HEK293T (cell line): ENCODE measurements around the gene GYG2.
"Not testable (repeated sequence)": the region's sequence is repeated elsewhere in the genome, so short reads cannot be mapped to it uniquely, and the experiment has no call there.

Experiments used
- CTCF ChIA-PET: fragments of 350-600 bp; formaldehyde crosslinking; extraction: SDS; loops from one replicate; lab custom pipeline; 2021; ENCODE audit warnings: antibody characterized with exemption, inconsistent platforms; lab: Yijun Ruan, JAX
- POLR2A ChIA-PET: fragments of 350-600 bp; formaldehyde crosslinking; extraction: SDS; loops from one replicate; lab custom pipeline; 2020; ENCODE audit warnings: antibody characterized with exemption, inconsistent platforms; lab: Yijun Ruan, JAX
- DNase-seq: peaks from one replicate; pipeline ENCODE4 v3.0.0; 2012; ENCODE audit warnings: mixed read lengths; ENCODE audit errors: extremely low spot score
- ARNT ChIP-seq: fragments of 450-650 bp; IDR thresholded peaks from 2 replicates; pipeline ENCODE4 v1.6.1; 2017; ENCODE audit warnings: mild to moderate bottlenecking
- BHLHE40 ChIP-seq: fragments of 450-650 bp; IDR thresholded peaks from 2 replicates; pipeline ENCODE4 v1.6.1; 2016; ENCODE audit warnings: mild to moderate bottlenecking, moderate library complexity, borderline replicate concordance
- CTBP1 ChIP-seq: fragments of 450-650 bp; IDR thresholded peaks from 2 replicates; pipeline ENCODE4 v1.6.1; 2016; ENCODE audit warnings: borderline replicate concordance
- ELF4 ChIP-seq: fragments of 450-650 bp; IDR thresholded peaks from 2 replicates; pipeline ENCODE4 v1.6.1; 2017; ENCODE audit warnings: antibody characterized with exemption
- FOXA1 ChIP-seq: fragments of 450-650 bp; IDR thresholded peaks from 2 replicates; pipeline ENCODE4 v1.6.1; 2016; ENCODE audit warnings: mild to moderate bottlenecking
- FOXK2 ChIP-seq: fragments of 450-650 bp; IDR thresholded peaks from 2 replicates; pipeline ENCODE4 v1.6.1; 2016; ENCODE audit warnings: mild to moderate bottlenecking
- FOXM1 ChIP-seq: fragments of 450-650 bp; IDR thresholded peaks from 2 replicates; pipeline ENCODE4 v1.6.1; 2017; ENCODE audit warnings: mild to moderate bottlenecking, borderline replicate concordance
- HDGF ChIP-seq: fragments of 450-650 bp; IDR thresholded peaks from 2 replicates; pipeline ENCODE4 v1.6.1; 2017; ENCODE audit warnings: antibody characterized with exemption, borderline replicate concordance
- L3MBTL2 ChIP-seq: fragments of 450-650 bp; conservative IDR thresholded peaks from 2 replicates; pipeline ENCODE4 v1.6.1; 2016; ENCODE audit warnings: mild to moderate bottlenecking
- LEF1 ChIP-seq: fragments of 450-650 bp; IDR thresholded peaks from 2 replicates; pipeline ENCODE4 v1.6.1; 2017; ENCODE audit warnings: mild to moderate bottlenecking, borderline replicate concordance
- NFRKB ChIP-seq: fragments of 450-650 bp; IDR thresholded peaks from 2 replicates; pipeline ENCODE4 v1.6.1; 2016; ENCODE audit warnings: mild to moderate bottlenecking, moderate library complexity
- SP1 ChIP-seq: fragments of 450-650 bp; IDR thresholded peaks from 2 replicates; pipeline ENCODE4 v1.6.1; 2017
- SUZ12 ChIP-seq: fragments of 450-650 bp; IDR thresholded peaks from 2 replicates; pipeline ENCODE4 v1.6.1; 2016; ENCODE audit warnings: mild to moderate bottlenecking
- TARDBP ChIP-seq: fragments of 450-650 bp; IDR thresholded peaks from 2 replicates; pipeline ENCODE4 v1.6.1; 2016
- ZNF384 ChIP-seq: fragments of 450-650 bp; IDR thresholded peaks from 2 replicates; pipeline ENCODE4 v1.6.1; 2016
- TF ChIP-seq, protein P1 (sequence below): fragments of 450-650 bp; IDR thresholded peaks from 2 replicates; pipeline ENCODE4 v1.6.1; 2016

GYG2 gene

GRCh38 chrX:2910109-2910508 is 81.4 kb downstream of the GYG2 start:
- TF ChIP-seq FOXM1 (no peak), NFRKB (no peak), ZNF384 (no peak), FOXK2 (no peak), FOXA1 (no peak)
- TF ChIP-seq, protein P1, sequence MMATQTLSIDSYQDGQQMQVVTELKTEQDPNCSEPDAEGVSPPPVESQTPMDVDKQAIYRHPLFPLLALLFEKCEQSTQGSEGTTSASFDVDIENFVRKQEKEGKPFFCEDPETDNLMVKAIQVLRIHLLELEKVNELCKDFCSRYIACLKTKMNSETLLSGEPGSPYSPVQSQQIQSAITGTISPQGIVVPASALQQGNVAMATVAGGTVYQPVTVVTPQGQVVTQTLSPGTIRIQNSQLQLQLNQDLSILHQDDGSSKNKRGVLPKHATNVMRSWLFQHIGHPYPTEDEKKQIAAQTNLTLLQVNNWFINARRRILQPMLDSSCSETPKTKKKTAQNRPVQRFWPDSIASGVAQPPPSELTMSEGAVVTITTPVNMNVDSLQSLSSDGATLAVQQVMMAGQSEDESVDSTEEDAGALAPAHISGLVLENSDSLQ: no peak
- DNase-seq: no peak
- CTCF ChIA-PET: no interaction called here
- POLR2A ChIA-PET: no interaction called here

DNA sequence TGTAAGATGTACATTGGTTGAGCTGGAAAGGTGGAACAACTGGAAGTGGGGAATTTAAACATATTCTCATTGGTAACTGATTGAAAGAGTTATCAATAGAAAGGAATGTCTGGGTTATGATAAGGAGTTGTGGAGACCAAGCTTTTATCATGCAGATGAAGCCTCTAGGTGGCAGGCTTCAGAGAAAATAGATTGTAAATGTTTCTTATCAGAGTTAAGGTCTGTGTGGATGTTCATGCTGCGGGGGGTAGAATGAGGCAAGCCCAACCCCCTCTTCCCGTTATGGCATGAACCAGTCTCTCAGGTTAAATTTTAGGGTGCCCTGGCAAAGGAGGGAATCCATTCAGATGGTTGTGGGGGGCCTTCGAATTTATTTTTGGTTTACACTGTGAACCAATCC is 84.4 kb downstream of the GYG2 start:
- POLR2A ChIA-PET: interaction anchor here (0.5 kb wide), 1 partner anchor 162 kb away, joined by 3 read pairs; no protein-coding TSS in a partner anchor
- TF ChIP-seq, protein P1: no peak
- TF ChIP-seq NFRKB (no peak), BHLHE40 (no peak), FOXA1 (no peak), LEF1 (no peak), FOXM1 (no peak)
- no peak for DNase-seq
- CTCF ChIA-PET: interaction anchor here (0.7 kb wide), 1 partner anchor 8 kb away, joined by 3 read pairs; no protein-coding TSS in a partner anchor

GRCh38 chrX:2917767-2918166 is 89.0 kb downstream of the GYG2 start:
- DNase-seq: no peak
- POLR2A ChIA-PET: no interaction called here
- TF ChIP-seq NFRKB (no peak), L3MBTL2 (no peak)
- TF ChIP-seq, protein P1: no peak
- CTCF ChIA-PET: no interaction called here

DNA sequence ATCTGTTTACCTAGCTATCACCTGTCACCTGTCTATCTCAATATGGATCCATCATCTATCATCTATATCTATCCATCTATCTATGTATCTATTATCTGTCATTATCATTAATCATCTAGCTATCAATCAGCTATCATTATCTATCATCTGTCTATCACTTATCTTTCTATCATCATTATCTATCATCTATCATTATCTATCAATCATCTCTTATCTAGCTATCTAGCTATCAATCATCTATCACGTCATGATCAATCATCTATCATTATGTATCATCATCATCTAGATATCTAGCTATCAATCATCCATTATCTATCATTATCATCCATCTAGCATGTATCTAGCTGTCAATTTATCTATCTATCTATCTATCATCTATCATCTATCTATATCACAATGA is 92.5 kb downstream of the GYG2 start:
- ChIA-PET POLR2A (no interaction called here), CTCF (interaction anchor here (0.6 kb wide), 1 partner anchor 8 kb away, joined by 3 read pairs; no protein-coding TSS in a partner anchor)
- TF ChIP-seq, protein P1: peak; percentile 85
- TF ChIP-seq ZNF384: no peak
- TF ChIP-seq L3MBTL2: no peak
- DNase-seq: no peak

GRCh38 chrX:2921750-2922149 is 93.0 kb downstream of the GYG2 start:
- ChIA-PET POLR2A (no interaction called here), CTCF (no interaction called here)
- no peak for DNase-seq
- no peak for TF ChIP-seq LEF1
- TF ChIP-seq CTBP1: no peak
- no peak for TF ChIP-seq ARNT
- no peak for TF ChIP-seq SP1
- TF ChIP-seq, protein P1: no peak
- no peak for TF ChIP-seq BHLHE40
- TF ChIP-seq FOXA1: no peak
- TF ChIP-seq ELF4: no peak
- TF ChIP-seq ZNF384: no peak
- no peak for TF ChIP-seq SUZ12
- no peak for TF ChIP-seq L3MBTL2

DNA sequence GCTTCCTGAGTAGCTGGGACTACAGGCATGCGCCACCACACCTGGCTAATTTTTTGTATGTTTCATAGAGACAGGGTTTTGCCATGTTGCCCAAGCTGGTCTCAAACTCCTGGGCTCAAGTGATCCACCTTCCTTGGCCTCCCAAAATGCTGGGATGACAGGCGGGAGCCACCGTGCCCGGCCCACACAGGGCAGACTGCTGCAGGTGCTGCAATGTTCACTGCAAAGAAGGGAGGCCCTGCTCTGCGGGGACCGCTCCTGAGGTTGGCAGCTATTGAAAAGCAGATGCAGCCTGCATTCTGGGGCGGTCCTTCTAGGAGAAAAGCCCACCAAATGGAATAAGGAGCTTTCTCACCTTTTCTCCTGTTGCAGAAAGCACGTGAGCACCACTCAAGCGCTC is 95.4 kb downstream of the GYG2 start:
- no peak for DNase-seq
- POLR2A ChIA-PET: no interaction called here
- no peak for TF ChIP-seq LEF1
- TF ChIP-seq ARNT: no peak
- TF ChIP-seq SUZ12: no peak
- TF ChIP-seq SP1: no peak
- TF ChIP-seq L3MBTL2: no peak
- TF ChIP-seq TARDBP: no peak
- TF ChIP-seq HDGF: no peak
- TF ChIP-seq NFRKB: no peak
- no peak for TF ChIP-seq CTBP1
- no peak for TF ChIP-seq ZNF384
- TF ChIP-seq ELF4: no peak
- no peak for TF ChIP-seq FOXK2
- TF ChIP-seq FOXA1: no peak
- TF ChIP-seq BHLHE40: no peak
- TF ChIP-seq, protein P1: no peak
- no peak for TF ChIP-seq FOXM1
- CTCF ChIA-PET: no interaction called here

- POLR2A ChIA-PET, DNase-seq: not testable (repeated sequence)
- CTCF ChIA-PET: interaction anchor here (0.5 to 0.6 kb wide), 2 partner anchors 51 to 100 kb away, joined by 3 read pairs; no protein-coding TSS in a partner anchor
These were observed 97.5 kb downstream of the GYG2 start for GRCh38 chrX:2926255-2926654.
